ENCODE data around the gene EPHA6. TPM values are rescaled to one million over a fixed set of nuclear protein-coding genes. Genes with fewer than 3 reads are reported as not detected.

The EPHA6 gene
- total RNA-seq, 1 experiment from 2014 or later: 2.7 TPM

- H3K27me3 Mint-ChIP-seq (ENCODE audit: insufficient read depth, unreplicated experiment): peaks cover 2% of the 10 kb centered on the region
- intact Hi-C loops (cut with micrococcal nuclease; ENCODE audit: unreplicated experiment): no loop called here
- no peaks in the 10 kb centered on the region for H3K36me3 Mint-ChIP-seq (ENCODE audit: insufficient read depth, unreplicated experiment)
- Histone ChIP-seq H3K4me3 (ENCODE audit: low read depth, low read length) (no peak overlapping the region), H3K4me1 (no peaks in the 10 kb centered on the region), H3K27me3 (replicated peaks; ENCODE audit: control insufficient read depth, insufficient read depth, low read length) (no peaks in the 10 kb centered on the region), H3K9me3 (no peaks in the 10 kb centered on the region), H3K36me3 (ENCODE audit: control insufficient read depth, insufficient read depth, low read length) (no peaks in the 10 kb centered on the region)
- no peak for DNase-seq
- CTCF ChIA-PET: no interaction called here
- TF ChIP-seq CTCF (IDR thresholded peaks at IDR 0.05; ENCODE audit: insufficient read depth in 1 of 2, low read depth in 1 of 2, low read length in 1 of 2, severe bottlenecking in 1 of 2, unreplicated experiment in 1 of 2): no peak
- BruUV-seq (replicated peaks): no TSS peak
- POLR2A ChIA-PET: no interaction called here
- H3K4me3 Mint-ChIP-seq (ENCODE audit: unreplicated experiment): no peak overlapping the region
- H3K27ac Mint-ChIP-seq (ENCODE audit: unreplicated experiment): no peak overlapping the region
- H3K9me3 Mint-ChIP-seq (ENCODE audit: unreplicated experiment): no peaks in the 10 kb centered on the region
- H3K4me1 Mint-ChIP-seq (ENCODE audit: low read depth, unreplicated experiment): no peaks in the 10 kb centered on the region
Observed at GRCh38 chr3:97579365-97579764, 765.0 kb downstream of the EPHA6 start.

GRCh38 chr3:97610626-97611025, 796.2 kb downstream of the EPHA6 start:
- intact Hi-C loops (cut with micrococcal nuclease; ENCODE audit: unreplicated experiment): no loop called here
- H3K36me3 ChIP-seq (ENCODE audit: control insufficient read depth, insufficient read depth, low read length): no peaks in the 10 kb centered on the region
- H3K27ac Mint-ChIP-seq (ENCODE audit: unreplicated experiment): no peak overlapping the region
- no peaks in the 10 kb centered on the region for H3K9me3 ChIP-seq
- H3K4me3 ChIP-seq (ENCODE audit: low read depth, low read length): no peak overlapping the region
- H3K36me3 Mint-ChIP-seq (ENCODE audit: insufficient read depth, unreplicated experiment): no peaks in the 10 kb centered on the region
- no peaks in the 10 kb centered on the region for H3K27me3 ChIP-seq (replicated peaks; ENCODE audit: control insufficient read depth, insufficient read depth, low read length)
- DNase-seq: no peak
- no peak for TF ChIP-seq CTCF (IDR thresholded peaks at IDR 0.05; ENCODE audit: insufficient read depth in 1 of 2, low read depth in 1 of 2, low read length in 1 of 2, severe bottlenecking in 1 of 2, unreplicated experiment in 1 of 2)
- CTCF ChIA-PET: no interaction called here
- H3K9me3 Mint-ChIP-seq (ENCODE audit: unreplicated experiment): no peaks in the 10 kb centered on the region
- no peak overlapping the region for H3K4me3 Mint-ChIP-seq (ENCODE audit: unreplicated experiment)
- POLR2A ChIA-PET: no interaction called here
- no TSS peak for BruUV-seq (replicated peaks)
- no peaks in the 10 kb centered on the region for H3K4me1 Mint-ChIP-seq (ENCODE audit: low read depth, unreplicated experiment)
- H3K27me3 Mint-ChIP-seq (ENCODE audit: insufficient read depth, unreplicated experiment): peaks cover 3% of the 10 kb centered on the region
- H3K4me1 ChIP-seq: no peaks in the 10 kb centered on the region

GRCh38 chr3:97612632-97613031, 798.2 kb downstream of the EPHA6 start:
- H3K9me3 Mint-ChIP-seq (ENCODE audit: unreplicated experiment): no peaks in the 10 kb centered on the region
- no peak for DNase-seq
- TF ChIP-seq CTCF (IDR thresholded peaks at IDR 0.05; ENCODE audit: insufficient read depth in 1 of 2, low read depth in 1 of 2, low read length in 1 of 2, severe bottlenecking in 1 of 2, unreplicated experiment in 1 of 2): no peak
- no peak overlapping the region for H3K4me3 Mint-ChIP-seq (ENCODE audit: unreplicated experiment)
- intact Hi-C loops (cut with micrococcal nuclease; ENCODE audit: unreplicated experiment): no loop called here
- ChIA-PET POLR2A (no interaction called here), CTCF (no interaction called here)
- H3K27ac Mint-ChIP-seq (ENCODE audit: unreplicated experiment): no peak overlapping the region
- no peaks in the 10 kb centered on the region for H3K36me3 Mint-ChIP-seq (ENCODE audit: insufficient read depth, unreplicated experiment)
- Histone ChIP-seq H3K36me3 (ENCODE audit: control insufficient read depth, insufficient read depth, low read length) (no peaks in the 10 kb centered on the region), H3K4me3 (ENCODE audit: low read depth, low read length) (no peak overlapping the region), H3K9me3 (no peaks in the 10 kb centered on the region), H3K4me1 (no peaks in the 10 kb centered on the region), H3K27me3 (replicated peaks; ENCODE audit: control insufficient read depth, insufficient read depth, low read length) (no peaks in the 10 kb centered on the region)
- BruUV-seq (replicated peaks): no TSS peak
- H3K4me1 Mint-ChIP-seq (ENCODE audit: low read depth, unreplicated experiment): no peaks in the 10 kb centered on the region
- peaks cover 3% of the 10 kb centered on the region for H3K27me3 Mint-ChIP-seq (ENCODE audit: insufficient read depth, unreplicated experiment)

All from Caco-2 (cell line).